DMS 273 (cell line): ENCODE measurements around the gene SCMH1.

ENCODE experiments used
- DNase-seq: peaks from one replicate; lab custom pipeline; 2025; ENCODE audit not compliant: unreplicated experiment; lab: John Stamatoyannopoulos, UW

SCMH1 gene

DNA sequence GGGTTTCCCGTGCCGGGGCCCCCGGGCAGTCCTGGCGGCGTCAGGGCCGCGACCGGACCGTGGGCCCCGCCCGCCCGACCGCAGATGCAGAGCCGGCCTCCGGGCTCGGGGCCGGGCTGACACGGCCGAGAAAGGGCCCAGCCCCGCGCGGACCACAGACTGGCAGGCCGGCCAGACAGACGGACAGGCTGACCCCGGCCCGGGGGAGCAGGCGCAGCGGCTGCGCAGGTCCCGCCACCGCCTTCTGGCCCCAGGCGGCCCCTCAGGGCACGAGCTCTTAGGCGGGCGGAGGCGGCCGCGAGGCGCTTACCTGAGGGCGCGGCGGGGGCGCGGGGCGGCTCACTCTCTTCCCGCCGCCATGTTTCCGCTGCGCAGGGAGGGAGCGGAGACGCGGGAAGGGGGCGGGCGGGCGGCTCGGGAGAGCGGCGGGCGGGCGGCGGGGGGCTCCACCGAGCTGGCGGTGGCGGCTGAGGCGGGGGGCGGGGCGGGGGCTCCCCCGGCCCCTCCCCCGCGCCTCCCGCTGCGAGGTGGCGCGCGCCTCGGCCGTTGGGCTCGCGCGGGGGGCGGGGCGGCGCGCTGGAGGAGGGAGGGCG, at the start of gene SCMH1:
TSS of gene SCMH1 (minus strand) at position 558 of the 593 bp plus-strand sequence. CDS start 56,173 bp downstream, outside the sequence.
- peak; percentile 100 for DNase-seq

DNA sequence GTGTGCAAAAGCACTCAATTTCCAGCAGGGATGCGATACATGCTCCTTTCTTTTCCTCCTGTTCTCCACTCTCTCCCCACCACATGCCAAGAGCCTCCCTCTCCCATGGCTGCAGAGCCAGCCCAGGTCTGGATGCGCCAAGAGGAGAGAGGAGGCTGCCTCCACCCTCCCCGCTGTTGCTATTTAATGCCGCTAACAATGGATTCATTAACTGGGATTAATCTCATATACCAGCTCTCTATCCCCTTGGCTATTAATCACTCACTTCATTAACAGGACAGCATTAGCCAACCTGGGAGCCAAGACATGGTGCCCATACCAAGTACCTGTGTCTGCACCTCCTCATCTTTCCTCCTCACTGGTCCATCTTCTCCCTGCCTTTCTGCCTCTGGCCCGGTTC, 49.1 kb upstream of the SCMH1 start:
- DNase-seq = peak; percentile 91

DNA sequence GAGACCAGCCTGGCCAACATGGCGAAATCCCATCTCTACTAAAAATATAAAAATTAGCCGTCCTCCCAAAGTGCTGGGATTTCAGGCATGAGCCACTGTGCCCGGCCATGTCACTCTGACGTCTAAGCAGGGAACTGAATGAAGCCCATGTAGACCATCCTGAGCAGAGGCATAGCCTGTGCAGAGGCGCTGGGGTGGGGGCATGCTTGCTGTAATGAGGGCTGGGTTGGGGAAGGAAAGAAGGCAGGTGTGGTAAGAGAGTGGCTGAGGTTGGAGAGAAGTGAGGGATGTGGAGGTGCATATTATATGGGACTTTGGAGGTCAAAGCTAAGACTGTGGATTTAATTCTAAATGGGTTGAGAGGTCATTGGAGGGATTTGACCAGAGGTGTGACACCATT, 47.1 kb upstream of the SCMH1 start:
- DNase-seq = no peak

GRCh38 chr1:41286992-41287391, 44.9 kb upstream of the SCMH1 start:
- no peak for DNase-seq

GRCh38 chr1:41286486-41286885, 44.4 kb upstream of the SCMH1 start:
- DNase-seq = peak; percentile 96

GRCh38 chr1:41285818-41286217, 43.7 kb upstream of the SCMH1 start:
- DNase-seq = no peak

- no peak for DNase-seq
Observed at GRCh38 chr1:41284121-41284520, 42.0 kb upstream of the SCMH1 start.

DNA sequence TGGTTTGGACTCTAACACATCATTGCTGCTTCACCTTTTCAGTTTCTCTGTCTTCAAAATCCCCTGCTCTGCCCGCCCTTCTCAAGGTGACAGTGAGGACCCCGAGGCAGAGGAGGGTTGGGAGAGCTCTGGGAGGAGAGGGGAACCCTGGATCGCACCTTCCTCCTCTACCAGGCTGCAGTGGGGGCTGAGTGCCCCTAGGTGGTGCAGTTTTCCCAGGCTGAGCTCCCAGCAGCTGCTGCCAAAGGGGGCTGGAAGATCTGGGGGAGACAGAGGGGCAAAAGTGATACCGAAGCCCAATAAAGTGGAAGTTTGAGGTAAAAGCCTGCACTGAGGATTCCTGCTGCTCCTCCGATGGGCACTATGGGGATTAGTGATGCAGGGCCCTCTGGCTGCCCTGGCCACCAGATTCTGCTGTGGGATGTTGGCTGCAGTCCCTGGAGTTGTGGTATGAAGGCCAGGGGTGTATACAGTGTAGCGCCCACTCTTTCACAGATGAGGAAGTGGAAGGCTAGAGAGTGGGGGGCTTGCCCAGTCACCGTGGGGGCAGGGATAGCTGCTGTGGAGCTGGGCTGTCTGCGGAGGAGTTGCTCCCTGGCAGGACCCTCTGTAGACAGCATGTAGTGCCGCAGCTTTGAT, 40.7 kb upstream of the SCMH1 start:
- peak; percentile 100 for DNase-seq

- DNase-seq = no peak
Observed at GRCh38 chr1:41281334-41281733, 39.2 kb upstream of the SCMH1 start.

GRCh38 chr1:41280202-41281032, 38.3 kb upstream of the SCMH1 start:
- DNase-seq = peak; percentile 95

DNA sequence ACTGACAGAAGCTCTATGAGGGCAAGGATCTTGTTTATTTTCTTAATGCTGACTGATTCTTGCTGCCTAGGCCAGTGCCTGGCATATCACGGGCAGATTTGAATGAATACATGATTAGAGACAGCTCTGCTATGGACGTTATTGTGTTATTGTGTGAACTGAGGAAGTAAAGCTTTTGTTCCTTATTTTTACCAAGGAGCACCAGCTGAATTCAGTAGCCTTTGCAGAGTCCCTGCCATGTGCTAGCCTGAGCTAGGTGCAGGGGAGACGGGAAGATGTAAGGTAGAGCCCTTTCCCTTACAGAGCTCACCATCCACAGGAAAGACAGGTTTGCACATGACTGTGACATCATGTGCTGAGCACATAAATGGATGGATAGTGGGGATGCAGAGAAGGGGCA, 36.0 kb upstream of the SCMH1 start:
- no peak for DNase-seq

GRCh38 chr1:41277371-41277975, 35.4 kb upstream of the SCMH1 start:
- DNase-seq = no peak

GRCh38 chr1:41275831-41276230, 33.7 kb upstream of the SCMH1 start:
- no peak for DNase-seq

DNA sequence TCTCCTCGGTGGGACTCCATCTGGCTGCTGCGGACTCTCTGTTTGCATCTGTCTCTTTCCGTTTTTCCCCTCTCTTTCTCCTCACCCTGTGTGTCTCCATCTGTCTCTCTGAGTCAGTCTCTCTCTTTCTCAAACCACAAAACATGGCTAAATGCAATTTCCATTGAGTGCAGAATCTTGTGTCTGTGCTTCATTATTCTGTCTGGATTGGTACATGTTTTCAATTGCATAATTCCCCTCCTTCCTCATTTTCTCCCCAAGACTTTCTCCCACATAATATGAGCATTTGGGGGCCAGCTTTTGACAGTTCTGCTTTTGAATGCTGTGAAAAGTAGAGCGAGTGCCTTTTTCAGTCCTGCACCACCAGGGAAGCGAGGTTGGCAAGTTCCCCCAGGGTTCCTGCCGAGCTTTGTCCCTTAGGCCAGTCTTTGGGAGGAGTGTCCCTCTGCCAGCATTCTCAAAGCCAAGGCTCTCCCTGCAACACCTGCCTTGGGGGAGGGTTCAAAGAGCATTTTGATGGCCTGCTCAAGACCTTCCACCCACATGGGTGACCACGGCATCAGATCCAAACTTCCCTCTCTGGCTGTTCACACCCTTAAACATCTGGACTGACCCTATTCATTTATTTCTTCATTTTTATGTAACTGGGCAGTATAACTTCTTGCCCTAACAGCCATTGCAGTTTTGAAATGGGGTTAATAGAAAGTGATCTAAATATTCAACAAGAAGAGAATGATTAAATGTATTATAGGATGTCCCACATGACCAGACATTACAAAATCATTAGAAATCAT, 32.8 kb upstream of the SCMH1 start:
- peak; percentile 98 for DNase-seq

DNA sequence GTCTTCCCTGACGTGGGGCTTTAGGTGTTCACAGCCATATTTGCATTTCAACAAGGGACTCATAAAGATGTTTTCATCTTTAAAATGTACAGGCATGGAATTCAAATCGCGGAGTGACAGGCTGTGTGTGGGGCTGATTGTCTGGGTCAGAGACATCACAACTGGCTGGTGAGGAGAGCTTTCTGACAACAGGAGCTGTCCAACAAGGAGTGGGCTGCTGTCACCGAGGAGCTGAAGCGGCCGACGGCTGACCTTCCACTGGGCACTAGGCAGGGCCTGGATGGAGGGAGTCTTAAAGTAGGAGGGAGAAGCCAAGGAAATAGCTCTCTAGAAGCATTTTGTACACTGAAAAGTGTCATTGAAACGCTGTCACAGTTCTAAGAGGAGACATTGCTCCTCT, 30.5 kb upstream of the SCMH1 start:
- DNase-seq = no peak

GRCh38 chr1:41268154-41268770, 26.2 kb upstream of the SCMH1 start:
- DNase-seq = peak; percentile 100

DNA sequence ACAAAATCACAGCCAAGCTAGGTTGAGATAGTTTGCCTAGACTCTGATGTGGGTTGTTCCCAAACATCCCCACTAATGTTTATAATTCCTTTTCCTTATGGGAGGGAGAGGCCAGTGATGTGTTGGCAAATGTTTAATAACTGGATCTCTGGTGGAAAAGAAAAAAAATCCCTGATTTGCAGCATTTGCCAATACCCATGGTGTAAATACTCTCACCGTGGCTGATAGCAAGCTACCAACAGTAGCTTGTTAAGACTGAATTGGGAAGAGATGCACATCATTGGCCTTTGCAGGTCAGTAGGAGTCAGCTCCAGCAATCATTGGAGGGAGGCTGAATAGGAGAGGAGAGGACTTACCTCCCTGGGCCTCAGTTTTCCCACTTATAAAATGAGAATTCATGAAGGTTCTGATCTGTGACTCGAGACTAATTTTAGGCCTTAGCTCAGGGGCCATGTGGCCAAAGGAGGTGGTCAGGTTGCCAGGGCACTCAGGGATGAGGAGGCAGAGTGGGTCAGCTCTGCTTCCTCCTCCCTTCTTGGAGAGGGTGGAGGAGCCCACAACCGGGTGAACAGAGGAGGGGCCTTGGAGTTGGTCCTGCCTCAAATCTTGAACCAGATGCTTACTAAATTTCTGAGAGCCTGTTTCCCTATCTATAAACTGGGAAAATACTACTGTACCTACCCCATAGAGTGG, 20.0 kb upstream of the SCMH1 start:
- no peak for DNase-seq

GRCh38 chr1:41260768-41261167, 18.7 kb upstream of the SCMH1 start:
- DNase-seq = no peak

GRCh38 chr1:41259221-41259620, 17.1 kb upstream of the SCMH1 start:
- DNase-seq = no peak

DNA sequence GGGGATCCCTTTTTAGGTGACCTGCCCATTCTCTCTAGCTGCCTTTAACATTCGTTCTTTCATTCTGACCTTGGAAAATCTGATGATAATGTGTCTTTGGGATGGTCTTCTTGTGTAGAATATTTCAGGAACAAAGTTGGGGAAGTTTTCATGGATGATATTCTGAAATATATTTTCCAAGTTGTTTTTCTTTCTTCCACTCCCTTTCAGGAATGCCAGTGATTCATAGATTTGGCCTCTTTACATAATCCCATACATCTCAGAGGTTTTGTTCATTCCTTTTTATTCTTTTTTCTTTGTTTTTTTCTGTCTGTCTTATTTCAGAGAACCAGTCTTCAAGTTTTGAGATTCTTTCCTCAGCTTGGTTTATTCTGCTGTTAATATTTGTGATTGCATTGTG, 13.9 kb upstream of the SCMH1 start:
- DNase-seq = no peak
